Panc1 (cell line): Measurements from ENCODE around the gene ZMYM4.

Experiments used
- CTCF ChIP-seq: fragments of 450-650 bp; IDR thresholded peaks from 2 replicates; pipeline ENCODE4 v1.5.1; 2017; ENCODE audit warnings: mild to moderate bottlenecking
- POLR2AphosphoS5 ChIP-seq: IDR thresholded peaks from 2 replicates; pipeline ENCODE4 v1.6.1; 2012; ENCODE audit warnings: mild to moderate bottlenecking, low read depth, low read length, moderate library complexity
- REST ChIP-seq, 2 experiments: IDR thresholded peaks; 2 replicates each; pipeline ENCODE4 v1.6.1; 2011 to 2012; ENCODE audit warnings: low read depth in 2 of 2, control low read depth in 1 of 2, low read length in 1 of 2, mild to moderate bottlenecking in 1 of 2, moderate library complexity in 1 of 2; ENCODE audit not compliant: insufficient read depth in 1 of 2
- SIN3A ChIP-seq: IDR thresholded peaks from 2 replicates; pipeline ENCODE4 v1.6.1; 2012; ENCODE audit warnings: low read depth, mild to moderate bottlenecking, low read length, moderate library complexity, borderline replicate concordance; ENCODE audit not compliant: insufficient read depth
- TCF7L2 ChIP-seq: IDR thresholded peaks from 2 replicates; pipeline ENCODE4 v1.6.1; 2011; ENCODE audit warnings: mild to moderate bottlenecking, low read depth, low read length, inconsistent platforms

- TF ChIP-seq CTCF (no peak), REST (IDR thresholded peaks at IDR 0.05; ENCODE audit: insufficient read depth in 1 of 2, low read depth in 2 of 2, low read length in 1 of 2) (no peak), POLR2AphosphoS5 (no peak), SIN3A (no peak), TCF7L2 (no peak)
These were observed 47.8 kb downstream of the ZMYM4 start for GRCh38 chr1:35316264-35316663.
